Renal cortex interstitium (tissue), 11 donors: ENCODE data around the gene TULP1. TPM values are rescaled to one million over a fixed set of nuclear protein-coding genes. Genes with fewer than 3 reads are reported as not detected.
A peak's percentile ranks its signal among the peaks of the same experiment; 100 is the strongest.

ENCODE experiments used
- DNase-seq, 11 donors: peaks; one replicate each; pipeline ENCODE4 v3.0.0-alpha.2; 2013; ENCODE audit warnings: low read depth in 9 of 11, low spot score in 4 of 11; ENCODE audit errors: extremely low read depth in 1 of 11
- polyA plus RNA-seq, 3 donors: library from polyadenylated mRNA; unstranded; fragments of 120-200 nt; gene quantifications; one replicate each; pipeline ENCODE4 v1.2.1, GENCODE V29; 2013; ENCODE audit not compliant: insufficient read length in 3 of 3

The TULP1 gene
- polyA plus RNA-seq, 3 donors: 1.6 to 3.7 (median 3.1) TPM

- no peak for DNase-seq
Measured at GRCh38 chr6:35489066-35489465, 23.6 kb downstream of the TULP1 start.

- DNase-seq: no peak
Measured at GRCh38 chr6:35488517-35488862, 24.2 kb downstream of the TULP1 start.

GRCh38 chr6:35487658-35488516 is 24.8 kb downstream of the TULP1 start:
- DNase-seq: no peak

- DNase-seq: peak in 1 of 11 donors; percentile 73
Measured at GRCh38 chr6:35486005-35486925, 26.4 kb downstream of the TULP1 start.

- DNase-seq: no peak
Measured at GRCh38 chr6:35485402-35485877, 27.3 kb downstream of the TULP1 start.

- no peak for DNase-seq
Measured at GRCh38 chr6:35484921-35485392, 27.7 kb downstream of the TULP1 start.

- no peak for DNase-seq
Measured at GRCh38 chr6:35483893-35484645, 28.6 kb downstream of the TULP1 start.

GRCh38 chr6:35483490-35483889 is 29.2 kb downstream of the TULP1 start:
- DNase-seq: no peak

GRCh38 chr6:35483062-35483461 is 29.6 kb downstream of the TULP1 start:
- no peak for DNase-seq

- DNase-seq: no peak
Measured at GRCh38 chr6:35481226-35481625, 31.5 kb downstream of the TULP1 start.

GRCh38 chr6:35480176-35480575 is 32.5 kb downstream of the TULP1 start:
- DNase-seq: no peak

- no peak for DNase-seq
Measured at GRCh38 chr6:35478259-35478658, 34.4 kb downstream of the TULP1 start.

GRCh38 chr6:35477551-35478179 is 35.0 kb downstream of the TULP1 start:
- no peak for DNase-seq

- no peak for DNase-seq
Measured at GRCh38 chr6:35477028-35477427, 35.7 kb downstream of the TULP1 start.

GRCh38 chr6:35476004-35476403 is 36.7 kb downstream of the TULP1 start:
- DNase-seq: no peak

- DNase-seq: no peak
Measured at GRCh38 chr6:35475573-35475972, 37.1 kb downstream of the TULP1 start.

- no peak for DNase-seq
Measured at GRCh38 chr6:35474942-35475570, 37.6 kb downstream of the TULP1 start.
